GM18498 (cell line): Measurements from ENCODE around the gene HSH2D.
"Not testable (repeated sequence)": the region's sequence is repeated elsewhere in the genome, so short reads cannot be mapped to it uniquely, and the experiment has no call there.

Experiments
- ATAC-seq: cut with Tn5 transposase; IDR thresholded peaks from one replicate; pipeline ENCODE4 v1.9.1; 2021; ENCODE audit warnings: mild to moderate bottlenecking, moderate library complexity; ENCODE audit not compliant: unreplicated experiment

Gene HSH2D

DNA sequence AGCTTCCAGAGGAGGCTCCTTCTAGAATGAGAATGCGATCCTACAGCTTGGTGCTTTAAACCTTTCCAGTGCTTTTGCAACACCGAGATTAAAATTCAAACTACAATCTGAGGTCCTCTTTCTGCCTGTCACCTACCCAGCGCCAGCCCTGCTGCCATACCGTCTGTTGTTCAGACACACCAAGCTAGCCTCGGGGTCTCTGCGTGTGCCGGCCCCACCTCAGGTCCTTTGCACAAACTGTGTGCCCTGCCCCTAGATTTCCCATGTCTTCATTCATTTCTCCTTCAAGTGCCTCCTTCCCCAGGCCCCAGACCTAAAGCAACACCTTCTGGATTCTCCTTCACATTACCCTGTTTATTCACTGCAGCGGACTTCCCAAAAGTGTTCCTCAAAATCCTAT lies 11.1 kb downstream of the HSH2D start:
- no peak for ATAC-seq

DNA sequence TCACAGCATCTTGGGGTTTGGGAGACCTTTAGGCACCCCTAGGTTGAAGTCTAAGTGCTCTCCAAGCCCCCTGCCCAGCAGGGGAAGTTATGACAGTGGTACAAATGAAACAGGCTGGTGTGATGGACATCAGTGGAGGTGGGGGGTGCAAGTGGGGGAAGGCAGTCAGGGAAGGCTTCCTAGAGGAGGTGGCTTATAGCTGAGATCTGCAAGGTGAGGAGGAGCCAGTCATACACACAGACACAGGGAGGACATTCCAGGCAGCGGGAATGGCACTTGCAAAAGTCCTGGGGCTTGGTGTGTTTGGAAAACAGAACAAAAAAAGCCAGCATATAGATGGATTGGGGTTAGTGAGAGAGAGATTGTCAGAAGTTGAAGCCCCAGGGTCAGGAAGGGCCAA lies 11.6 kb downstream of the HSH2D start:
- ATAC-seq = no peak

DNA sequence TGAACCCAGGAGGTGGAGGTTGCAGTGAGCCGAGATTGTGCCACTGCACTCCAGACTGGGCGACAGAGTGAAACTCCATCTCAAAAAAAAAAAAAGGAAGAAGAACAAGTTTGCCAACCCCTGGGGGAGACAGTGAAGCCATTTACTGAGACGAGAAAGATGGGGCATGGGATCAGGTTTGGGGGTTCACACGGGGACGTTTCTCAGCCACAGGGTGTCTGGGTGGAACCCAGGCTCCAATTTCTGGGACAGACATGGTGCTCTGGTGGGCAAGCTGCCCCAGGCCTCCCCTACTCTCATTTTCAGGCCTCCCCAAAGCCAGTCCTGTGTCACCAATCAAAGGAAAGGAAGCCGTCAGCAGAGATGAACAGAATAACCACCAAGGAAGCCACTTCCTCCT lies 13.4 kb downstream of the HSH2D start:
- no peak for ATAC-seq

DNA sequence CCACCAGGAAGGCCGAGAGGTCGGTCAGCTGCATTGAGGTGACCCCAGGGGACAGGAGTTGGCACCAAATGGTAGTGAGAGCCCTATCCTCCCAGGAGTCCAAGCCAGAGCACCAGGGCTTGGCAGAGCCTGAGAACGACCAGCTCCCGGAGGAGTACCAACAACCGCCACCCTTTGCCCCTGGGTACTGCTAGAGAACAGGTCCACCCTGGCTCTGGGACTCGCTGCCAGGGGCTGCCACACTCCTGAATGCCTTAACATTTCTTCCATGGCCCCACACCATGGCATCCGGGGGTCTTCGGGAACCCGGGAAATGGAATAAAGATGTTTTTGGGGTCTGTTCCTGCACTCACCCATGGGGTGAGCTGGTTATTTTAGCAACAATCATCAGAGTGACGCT lies 14.1 kb downstream of the HSH2D start:
- no peak for ATAC-seq

DNA sequence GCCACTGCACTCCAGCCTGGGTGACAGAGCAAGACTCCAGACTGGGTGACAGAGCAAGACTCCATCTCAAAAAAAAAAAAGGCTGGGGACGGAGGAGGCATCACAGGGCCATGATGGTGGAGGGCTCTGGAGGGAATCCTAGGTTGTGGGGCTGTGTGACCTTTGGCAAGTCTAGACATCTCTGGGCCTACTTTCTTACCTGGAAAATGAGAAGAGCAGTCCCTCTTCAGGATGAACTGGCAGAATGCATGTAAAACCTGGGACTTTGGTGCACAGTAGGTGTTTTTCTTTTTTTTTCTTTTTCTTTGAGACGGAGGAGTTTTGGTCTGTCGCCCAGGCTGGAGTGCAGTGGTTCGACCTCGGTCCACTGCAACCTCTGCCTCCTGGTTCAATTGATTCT lies 16.2 kb downstream of the HSH2D start:
- no peak for ATAC-seq

DNA sequence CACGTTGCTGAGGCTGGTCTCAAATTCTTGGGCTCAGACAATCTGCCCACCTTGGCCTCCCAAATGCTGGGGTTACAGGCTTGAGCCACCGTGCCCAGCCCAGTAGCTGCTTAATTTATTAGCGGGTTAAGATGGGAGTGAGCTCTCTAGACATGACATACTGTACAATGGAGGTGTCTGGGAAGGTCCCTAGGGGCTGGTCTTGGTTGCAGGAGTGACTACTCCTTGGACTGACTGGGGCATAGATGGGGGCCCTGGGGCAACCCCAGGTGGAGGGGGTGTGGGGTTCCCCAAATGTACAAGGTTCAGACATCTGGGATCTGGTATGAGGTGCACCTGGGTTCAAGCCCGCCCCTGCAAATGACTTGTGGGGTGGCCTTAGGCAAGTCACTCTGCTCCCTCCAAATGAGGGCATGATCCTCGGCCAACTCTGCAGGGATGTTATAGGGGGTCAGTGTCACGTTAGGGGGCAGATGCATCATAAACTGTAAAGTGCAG lies 17.0 kb downstream of the HSH2D start:
- no peak for ATAC-seq

DNA sequence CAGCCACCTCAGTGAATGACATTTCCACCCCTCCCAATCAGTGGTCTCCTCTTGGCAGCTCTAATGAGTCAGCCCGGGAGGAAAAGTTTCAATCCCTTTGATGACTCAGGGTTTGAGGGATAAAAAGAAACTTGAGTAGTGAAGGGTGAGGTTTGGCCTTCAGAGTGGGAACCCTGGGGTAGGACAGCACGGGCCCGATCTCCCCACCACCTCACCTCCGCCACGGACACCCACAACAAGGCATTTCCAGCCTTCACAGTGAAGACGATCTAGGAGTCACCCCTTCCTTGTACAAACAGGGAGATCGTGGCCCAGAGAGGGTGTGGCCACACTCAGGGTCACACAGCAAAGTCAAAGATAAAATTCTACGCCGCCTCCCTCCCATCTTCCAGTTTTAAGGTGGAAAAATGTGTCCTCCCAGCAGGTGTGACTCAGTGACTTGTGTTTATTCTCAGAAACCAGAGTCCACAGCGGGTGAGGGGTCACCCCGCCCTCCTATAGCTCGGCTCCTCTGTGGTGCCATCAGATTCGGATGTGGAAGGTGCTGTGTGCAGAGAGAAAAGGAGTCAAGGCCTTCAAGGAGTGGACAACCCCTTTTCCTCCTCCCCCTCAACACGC lies 17.6 kb downstream of the HSH2D start:
- no peak for ATAC-seq

DNA sequence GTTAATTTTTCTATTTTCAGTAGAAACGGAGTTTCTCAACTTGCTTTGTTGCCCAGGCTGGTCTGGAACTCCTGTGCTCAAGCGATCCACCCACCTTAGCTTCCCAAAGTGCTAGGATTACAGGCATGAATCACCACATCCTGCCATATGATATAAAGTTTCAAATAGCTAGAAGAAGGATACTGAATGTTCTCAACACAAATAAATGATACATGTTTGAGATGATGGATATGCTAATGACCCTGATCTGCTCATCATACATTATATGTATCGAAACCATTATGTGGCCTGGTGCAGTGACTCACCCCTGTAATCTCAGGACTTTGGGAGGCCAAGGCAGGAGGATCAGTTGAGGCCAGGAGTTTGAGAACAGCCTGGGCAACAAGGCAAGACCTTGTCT lies 18.4 kb downstream of the HSH2D start:
- ATAC-seq = no peak

DNA sequence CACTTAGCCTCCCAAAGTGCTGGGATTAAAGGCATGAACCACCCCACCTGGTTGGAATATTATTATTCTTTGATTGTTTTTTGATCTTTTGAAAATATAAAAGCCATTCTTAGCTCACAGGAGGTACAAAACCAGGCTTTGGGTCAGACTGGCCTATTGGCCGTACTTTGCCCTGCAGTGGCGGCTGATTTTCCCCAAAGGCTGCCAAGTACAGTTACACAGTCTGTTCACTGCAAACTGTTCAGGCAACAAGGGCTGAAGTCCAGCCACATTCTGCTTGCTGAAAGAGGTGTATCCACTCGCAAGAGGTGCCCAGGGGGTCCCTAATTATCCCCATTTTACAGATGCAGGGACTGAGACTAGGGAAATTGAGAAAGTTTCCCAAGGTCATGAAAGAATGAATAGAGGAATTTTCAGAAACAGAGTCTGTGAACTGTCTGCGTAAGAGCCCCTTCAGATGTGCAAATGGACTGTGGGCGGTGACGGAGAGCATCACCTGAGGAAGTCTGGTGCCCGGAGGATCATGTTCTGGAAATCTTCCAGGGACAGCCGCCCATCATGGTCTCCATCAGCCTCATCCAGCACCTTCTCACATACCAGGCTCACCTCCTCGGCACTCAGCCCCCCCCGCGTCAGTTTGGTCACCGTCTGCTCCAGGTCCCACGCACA lies 20.9 kb downstream of the HSH2D start:
- no peak for ATAC-seq

DNA sequence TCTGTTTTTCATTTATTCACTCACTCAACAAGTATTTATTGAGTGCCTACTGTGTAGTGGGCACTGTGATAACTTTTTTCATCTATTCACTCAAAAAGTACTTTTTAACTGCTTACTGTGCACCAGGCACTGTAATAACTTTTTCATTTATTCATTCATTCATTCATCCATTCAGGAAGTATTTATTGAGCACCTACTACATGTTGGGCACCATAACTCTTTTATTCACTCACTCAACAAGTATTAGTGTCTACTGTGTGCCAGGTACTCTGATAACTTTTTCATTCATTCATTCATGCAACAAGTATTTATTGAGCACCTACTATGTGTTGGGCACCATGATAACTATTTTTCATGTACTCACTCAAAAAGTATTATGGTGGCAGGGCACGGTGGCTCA lies 22.9 kb downstream of the HSH2D start:
- no peak for ATAC-seq

DNA sequence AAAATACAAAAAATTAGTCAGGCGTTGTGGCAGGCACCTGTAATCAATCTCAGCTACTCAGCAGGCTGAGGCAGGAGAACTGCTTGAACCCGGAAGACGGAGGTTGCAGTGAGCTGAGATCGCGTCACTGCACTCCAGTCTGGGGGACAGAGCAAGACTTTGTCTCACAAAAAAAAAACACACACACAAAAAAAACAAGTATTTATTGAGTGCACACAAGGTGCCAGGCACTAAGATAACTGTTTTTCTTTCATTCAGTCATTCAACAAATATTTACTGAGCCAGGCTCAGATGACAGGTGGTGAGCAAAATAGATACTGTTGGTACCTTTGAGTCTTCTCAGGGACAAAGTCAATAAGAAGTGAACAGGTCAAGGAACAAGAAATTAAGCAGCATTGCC lies 23.6 kb downstream of the HSH2D start:
- no peak for ATAC-seq

DNA sequence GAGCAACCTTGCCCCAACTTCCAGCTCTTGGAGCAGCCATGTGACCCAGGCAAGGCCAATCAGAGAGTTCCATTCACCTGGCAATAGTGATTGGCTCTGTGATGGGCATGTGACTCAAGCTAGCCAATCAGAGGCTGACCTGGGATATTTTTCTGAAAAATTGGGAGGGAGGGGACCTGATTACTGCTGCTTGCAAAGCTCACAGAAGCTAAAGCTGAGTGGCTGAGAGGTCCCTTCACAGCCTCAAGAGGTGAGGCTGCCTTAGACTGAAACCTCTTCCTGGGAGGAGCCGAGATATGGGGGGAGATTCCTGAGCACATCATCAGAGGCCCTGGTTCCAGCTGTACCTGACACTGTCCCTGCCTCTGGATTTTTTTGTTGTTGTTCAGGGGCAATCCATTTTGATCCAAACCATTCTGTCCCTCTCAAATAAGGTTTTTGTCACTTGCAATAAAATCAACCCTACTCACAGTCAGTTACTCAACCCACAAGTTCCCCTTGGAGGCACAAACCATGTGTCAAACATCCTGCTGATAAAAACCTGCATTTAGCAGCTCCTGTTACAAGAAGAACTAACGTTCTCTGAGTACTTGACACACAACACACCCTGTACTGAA lies 25.1 kb downstream of the HSH2D start:
- no peak for ATAC-seq

DNA sequence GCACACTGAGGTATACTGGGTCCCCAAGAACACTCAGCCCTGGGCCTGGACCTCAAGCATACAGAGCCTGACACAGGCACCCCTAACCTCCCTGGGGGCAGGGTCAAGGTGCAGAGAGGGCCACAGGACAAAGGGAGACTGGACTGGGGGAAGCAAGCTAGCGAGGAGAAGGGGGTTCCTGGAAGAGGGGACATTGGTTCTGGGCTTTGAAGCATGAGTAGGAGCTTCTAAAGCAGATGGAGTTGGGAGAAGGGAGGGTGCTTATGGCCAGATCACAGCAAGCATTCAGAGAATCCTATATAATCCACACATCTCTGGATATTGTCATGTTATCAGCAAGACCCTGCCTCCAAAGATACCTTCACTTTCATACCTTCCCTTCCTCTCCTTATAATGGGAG lies 26.6 kb downstream of the HSH2D start:
- no peak for ATAC-seq

DNA sequence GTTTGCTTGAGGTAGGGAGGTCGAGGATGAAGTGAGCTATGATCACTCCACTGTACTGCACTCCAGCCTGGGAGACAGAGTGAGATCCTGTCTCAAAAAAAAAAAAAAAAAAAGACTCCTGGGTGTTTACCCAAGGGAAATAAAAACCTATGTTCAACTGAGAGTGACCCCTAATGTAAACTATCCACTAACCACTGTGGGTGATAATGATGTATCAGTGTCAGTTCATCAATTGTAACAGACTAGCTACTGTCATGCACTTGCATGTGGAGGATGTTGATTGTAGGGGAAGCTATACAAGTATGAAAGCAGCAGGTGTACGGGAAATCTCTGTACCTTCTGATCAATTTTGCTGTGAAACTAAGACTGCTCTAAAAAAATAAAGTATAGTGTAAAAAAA lies 32.5 kb downstream of the HSH2D start:
- ATAC-seq = no peak

DNA sequence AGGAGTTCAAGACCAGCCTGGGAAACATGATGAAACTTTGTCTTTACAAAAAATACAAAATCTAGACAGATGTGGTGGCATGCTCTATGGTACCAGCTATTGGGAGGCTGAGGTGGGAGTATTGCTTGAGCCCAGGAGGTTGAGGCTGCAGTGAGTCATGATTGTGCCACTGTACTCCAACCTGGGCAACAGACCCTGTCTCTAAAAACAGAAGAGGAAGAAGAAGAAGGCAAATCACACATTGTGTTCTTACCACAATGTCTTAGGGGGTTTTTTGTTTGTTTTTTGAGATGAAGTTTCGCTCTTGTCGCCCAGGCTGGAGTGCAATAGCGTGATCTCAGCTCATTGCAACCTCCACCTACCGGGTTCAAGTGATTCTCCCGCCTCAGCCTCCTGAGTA lies 35.4 kb downstream of the HSH2D start:
- not testable (repeated sequence) for ATAC-seq

DNA sequence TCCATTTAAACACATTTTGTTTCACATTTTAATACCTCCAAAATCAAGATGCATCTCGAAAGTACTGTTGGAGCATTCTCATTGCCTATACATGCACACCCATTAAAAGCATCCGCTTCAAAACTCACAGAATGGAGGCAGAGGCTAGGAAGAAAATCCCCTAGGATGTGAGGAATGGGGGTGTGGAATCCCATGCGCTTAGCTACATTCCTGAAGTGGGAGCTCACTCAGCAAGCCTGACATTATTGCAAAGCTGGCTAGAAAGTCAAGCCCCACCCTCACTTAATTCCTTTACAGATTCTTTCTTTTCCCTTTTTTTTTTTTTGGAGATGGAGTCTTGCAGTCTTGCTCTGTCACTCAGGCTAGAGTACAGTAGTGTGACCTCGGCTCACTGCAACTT lies 37.1 kb downstream of the HSH2D start:
- ATAC-seq = no peak

DNA sequence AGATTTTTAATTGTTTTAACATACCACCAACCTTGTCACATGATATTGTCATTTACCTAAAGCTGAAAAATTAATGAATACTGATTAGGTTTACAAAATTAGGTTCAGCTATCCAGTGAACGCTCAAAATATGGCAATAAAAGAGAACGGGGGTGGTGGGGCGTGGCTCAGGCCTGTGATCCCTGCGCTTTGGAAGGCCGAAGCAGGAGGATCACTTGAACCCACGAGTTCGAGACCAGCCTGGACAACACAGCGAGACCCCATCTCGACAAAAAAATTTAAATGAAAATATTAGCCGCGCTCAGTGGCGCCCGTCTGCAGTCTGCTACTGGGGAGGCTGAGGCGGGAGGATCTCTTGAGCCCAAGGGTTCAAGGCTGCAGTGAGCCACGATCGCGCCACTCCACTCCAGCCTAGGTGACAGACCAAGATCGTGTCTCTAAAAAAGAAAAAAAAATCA lies 41.2 kb downstream of the HSH2D start:
- ATAC-seq = no peak

DNA sequence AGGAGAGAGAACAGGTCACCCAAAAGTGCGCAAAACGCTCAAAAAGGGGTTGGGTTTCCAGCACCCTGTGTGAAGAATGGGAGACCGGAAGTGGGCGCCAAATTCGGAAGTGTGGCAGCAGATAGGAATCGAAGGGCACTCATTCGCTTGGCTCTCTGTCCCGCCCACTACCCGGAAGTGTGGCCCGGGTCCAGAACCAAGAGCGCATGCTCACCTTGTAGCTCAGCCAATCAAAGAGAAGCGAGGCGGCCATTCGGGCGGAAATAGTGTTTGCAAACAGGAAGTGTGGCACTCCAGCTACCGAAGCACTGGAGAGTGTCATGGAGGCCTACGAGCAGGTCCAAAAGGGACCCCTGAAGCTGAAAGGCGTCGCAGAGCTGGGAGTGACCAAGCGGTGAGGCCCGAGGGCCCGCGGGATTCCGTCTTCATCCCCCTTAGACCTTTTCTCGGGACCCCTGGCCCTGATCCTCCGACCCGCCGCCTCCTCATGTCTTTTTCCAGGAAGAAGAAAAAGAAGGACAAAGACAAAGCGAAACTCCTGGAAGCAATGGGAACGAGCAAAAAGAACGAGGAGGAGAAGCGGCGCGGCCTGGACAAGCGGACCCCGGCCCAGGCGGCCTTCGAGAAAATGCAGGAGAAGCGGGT lies 41.8 kb downstream of the HSH2D start, which contains the start of gene FAM32A:
FAM32A (plus strand) TSS at position 288 of the 645 bp plus-strand sequence; CDS start at position 321, 33 bp downstream.
- peak; percentile 87 for ATAC-seq

DNA sequence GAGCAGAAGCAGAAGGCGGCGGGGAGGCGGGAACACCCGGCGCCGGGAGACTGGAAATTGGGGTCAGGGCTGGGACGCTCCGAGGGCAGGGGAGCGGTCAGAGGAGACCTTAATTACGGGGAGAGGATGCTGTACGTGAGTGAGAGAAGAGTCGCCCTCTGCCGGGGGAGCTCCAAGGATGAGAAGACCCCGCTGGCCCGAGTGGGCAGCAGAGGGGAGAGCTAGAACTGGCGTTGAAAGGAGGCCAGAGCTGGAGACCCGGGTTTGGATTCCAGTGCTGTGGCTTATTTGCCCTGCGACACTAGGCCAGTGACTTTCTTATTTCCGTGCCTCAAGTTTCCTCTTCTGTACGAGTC lies 42.3 kb downstream of the HSH2D start:
- no peak for ATAC-seq

DNA sequence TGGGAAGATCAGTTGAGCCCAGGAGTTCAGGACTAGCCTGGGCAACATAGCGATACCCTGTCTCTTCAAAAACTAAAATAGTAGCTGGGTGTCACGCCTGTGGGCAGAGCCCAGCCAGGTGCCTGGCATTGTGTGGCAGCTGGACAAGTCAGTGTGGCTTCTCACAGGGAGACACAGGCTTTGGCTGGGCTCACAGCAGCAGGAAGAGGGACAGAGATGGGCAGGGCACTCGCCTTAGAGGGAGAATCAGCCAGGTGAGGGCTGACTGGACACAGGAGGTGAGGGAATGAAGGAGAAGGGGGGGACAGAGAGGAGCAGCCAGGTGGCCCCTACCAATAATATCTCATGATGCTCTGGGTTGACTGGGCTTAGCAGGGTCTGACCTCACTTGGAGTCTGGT lies 45.0 kb downstream of the HSH2D start:
- ATAC-seq = no peak

DNA sequence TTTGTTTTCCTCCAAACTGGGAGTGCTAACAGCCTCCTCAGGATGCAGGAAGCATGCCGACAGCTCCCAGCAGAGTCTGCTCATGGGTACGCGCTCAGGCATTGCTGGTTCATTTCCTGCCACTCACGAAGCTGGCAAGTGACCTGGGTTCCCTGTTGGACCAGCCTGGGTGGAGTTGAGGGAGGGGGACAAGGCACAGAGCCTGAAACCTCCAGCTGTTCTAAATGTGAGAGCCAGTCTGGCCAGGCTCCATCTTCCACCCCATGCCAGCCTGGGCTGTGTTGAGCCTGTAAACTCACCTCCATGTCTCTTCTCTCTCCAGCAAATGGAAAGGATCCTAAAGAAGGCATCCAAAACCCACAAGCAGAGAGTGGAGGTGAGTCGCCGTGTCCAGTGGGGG lies 46.7 kb downstream of the HSH2D start:
- no peak for ATAC-seq

DNA sequence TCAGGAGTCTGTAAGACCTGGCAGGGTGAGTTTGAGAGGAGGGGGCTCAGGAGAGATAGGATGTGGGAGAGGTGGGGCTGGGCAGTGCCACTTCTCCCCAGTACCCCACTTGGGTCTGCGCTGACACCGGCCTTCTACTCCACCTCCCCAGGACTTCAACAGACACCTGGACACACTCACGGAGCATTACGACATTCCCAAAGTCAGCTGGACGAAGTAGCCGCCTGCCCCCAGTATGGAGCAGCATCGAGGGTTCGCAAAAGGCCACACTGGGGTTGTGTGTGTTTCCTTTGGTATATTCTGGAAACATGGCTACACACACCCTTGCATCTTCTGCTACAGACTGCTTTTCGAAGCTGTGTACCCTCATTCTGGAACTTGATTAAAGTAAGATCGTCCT lies 47.3 kb downstream of the HSH2D start:
- ATAC-seq = no peak
